ENCODE results near the gene TCP10L.

GRCh38 chr21:32599091-32599490 is 13.8 kb upstream of the TCP10L start:
- TF ChIP-seq CTCF (IDR thresholded peaks at IDR 0.05) (no peak), POLR2A (IDR thresholded peaks at IDR 0.05) (no peak)
